ENCODE data around the gene AMBP.

The AMBP gene

GRCh38 chr9:114016629-114017423 is 61.3 kb downstream of the AMBP start:
- no peak overlapping the region for H3K4me3 ChIP-seq (ENCODE audit: low read depth, low read length)
- H3K27me3 ChIP-seq = no peaks in the 10 kb centered on the region
- 0 out of 2 replicates have a peak, but pooled peaks cover 2% of the 10 kb centered on the region for H3K4me1 ChIP-seq
- TF ChIP-seq CTCF (IDR thresholded peaks at IDR 0.05; ENCODE audit: low read depth, low read length) = no peak
- peak; percentile 1 for DNase-seq
- H3K36me3 ChIP-seq = peaks cover 43% of the 10 kb centered on the region
- no peaks in the 10 kb centered on the region for H3K9me3 ChIP-seq

GRCh38 chr9:114016101-114016500 is 62.0 kb downstream of the AMBP start:
- TF ChIP-seq CTCF (IDR thresholded peaks at IDR 0.05; ENCODE audit: low read depth, low read length) = no peak
- Histone ChIP-seq H3K27me3 (no peaks in the 10 kb centered on the region), H3K9me3 (no peaks in the 10 kb centered on the region), H3K4me3 (ENCODE audit: low read depth, low read length) (no peak overlapping the region), H3K4me1 (peaks cover 2% of the 10 kb centered on the region; the same call in 1 of the 2 replicates), H3K36me3 (peaks cover 43% of the 10 kb centered on the region)
- DNase-seq = no peak

- Histone ChIP-seq H3K9me3 (no peaks in the 10 kb centered on the region), H3K36me3 (peaks cover 43% of the 10 kb centered on the region), H3K4me3 (ENCODE audit: low read depth, low read length) (no peak overlapping the region), H3K27me3 (no peaks in the 10 kb centered on the region), H3K4me1 (peaks cover 6% of the 10 kb centered on the region)
- no peak for TF ChIP-seq CTCF (IDR thresholded peaks at IDR 0.05; ENCODE audit: low read depth, low read length)
- DNase-seq = no peak
These were observed 62.5 kb downstream of the AMBP start for GRCh38 chr9:114015607-114016006.

GRCh38 chr9:114014044-114014443 is 64.1 kb downstream of the AMBP start:
- Histone ChIP-seq H3K27me3 (no peaks in the 10 kb centered on the region), H3K36me3 (peaks cover 30% of the 10 kb centered on the region), H3K4me3 (ENCODE audit: low read depth, low read length) (no peak overlapping the region), H3K4me1 (peaks cover 19% of the 10 kb centered on the region), H3K9me3 (no peaks in the 10 kb centered on the region)
- no peak for TF ChIP-seq CTCF (IDR thresholded peaks at IDR 0.05; ENCODE audit: low read depth, low read length)
- no peak for DNase-seq

- Histone ChIP-seq H3K36me3 (peaks cover 33% of the 10 kb centered on the region), H3K27me3 (no peaks in the 10 kb centered on the region), H3K9me3 (no peaks in the 10 kb centered on the region), H3K4me3 (ENCODE audit: low read depth, low read length) (no peak overlapping the region), H3K4me1 (peaks cover 19% of the 10 kb centered on the region)
- no peak for TF ChIP-seq CTCF (IDR thresholded peaks at IDR 0.05; ENCODE audit: low read depth, low read length)
- DNase-seq = peak; percentile 3
These were observed 66.0 kb downstream of the AMBP start for GRCh38 chr9:114012126-114012525.

GRCh38 chr9:114011313-114011712 is 66.8 kb downstream of the AMBP start:
- Histone ChIP-seq H3K4me3 (ENCODE audit: low read depth, low read length) (peak overlapping the region; percentile 54), H3K36me3 (peaks cover 29% of the 10 kb centered on the region), H3K27me3 (no peaks in the 10 kb centered on the region), H3K4me1 (peaks cover 19% of the 10 kb centered on the region), H3K9me3 (no peaks in the 10 kb centered on the region)
- DNase-seq = peak; percentile 87
- no peak for TF ChIP-seq CTCF (IDR thresholded peaks at IDR 0.05; ENCODE audit: low read depth, low read length)
